ENCODE data around the gene ARVCF. TPM values are rescaled to one million over a fixed set of nuclear protein-coding genes. Genes with fewer than 3 reads are reported as not detected.

Gene ARVCF
- polyA plus RNA-seq, 1 of the 3 experiments (the other 2 are of a cell fraction) = 27.4 TPM

GRCh38 chr22:20014526-20015186 is 2.0 kb downstream of the ARVCF start:
- H3K4me2 ChIP-seq = no peak overlapping the region
- H3K9ac ChIP-seq = no peak overlapping the region
- peaks cover 5% of the 10 kb centered on the region for H3F3A ChIP-seq (replicated peaks; ENCODE audit: insufficient read depth)
- POLR2A ChIA-PET = interaction anchor here (0.6 to 4.8 kb wide), 4 partner anchors 28 to 290 kb away, joined by 3 to 63 read pairs (median 9); no protein-coding TSS in a partner anchor
- no peaks in the 10 kb centered on the region for H3K9me2 ChIP-seq
- H2AFZ ChIP-seq (ENCODE audit: low read depth) = no peak overlapping the region
- no peak for DNase-seq
- CTCF ChIA-PET = interaction anchor here (1.0 to 8.9 kb wide), 13 partner anchors 11 to 284 kb away, joined by 3 to 501 read pairs (median 10); no protein-coding TSS in a partner anchor
- no peaks in the 10 kb centered on the region for H3K9me3 ChIP-seq
- peaks cover 0 to 60% of the 10 kb centered on the region in 2 experiments; a peak in 1 of 4 replicates for H3K4me1 ChIP-seq (ENCODE audit: control insufficient read depth in 1 of 2, insufficient read depth in 2 of 2, low read depth in 1 of 2, low read length in 1 of 2)
- H3K4me3 ChIP-seq (ENCODE audit: low read depth in 2 of 2, low read length in 1 of 2) = no peak overlapping the region
- H3K27ac ChIP-seq (ENCODE audit: low read depth in 2 of 2, low read length in 1 of 2) = no peak overlapping the region
- no peaks in the 10 kb centered on the region for H3K36me3 ChIP-seq (replicated peaks in 1 of 2; ENCODE audit: control insufficient read depth in 1 of 2, insufficient read depth in 2 of 2, low read length in 1 of 2)
- no peaks in the 10 kb centered on the region for H3K27me3 ChIP-seq (ENCODE audit: insufficient read depth)
- no peaks in the 10 kb centered on the region for H4K20me1 ChIP-seq (ENCODE audit: insufficient read depth)
- WGBS (ENCODE audit: low lambda C conversion rate) = 100% methylated on average over 1 of the region's 5 CpGs
- no peak for TF ChIP-seq YY1 (IDR thresholded peaks at IDR 0.05; ENCODE audit: low read depth)
- no peak for TF ChIP-seq TCF12 (IDR thresholded peaks at IDR 0.05)
- no peak for TF ChIP-seq SIN3A (IDR thresholded peaks at IDR 0.05; ENCODE audit: borderline replicate concordance, low read depth, low read length)
- no peak for TF ChIP-seq CTCF (IDR thresholded peaks at IDR 0.05)
- TF ChIP-seq RCOR1 (IDR thresholded peaks at IDR 0.05; ENCODE audit: low read length) = no peak
- TF ChIP-seq GABPA (IDR thresholded peaks at IDR 0.05; ENCODE audit: low read depth) = no peak
- TF ChIP-seq MEF2A (IDR thresholded peaks at IDR 0.05; ENCODE audit: borderline replicate concordance, low read depth) = no peak
- TF ChIP-seq JUND (IDR thresholded peaks at IDR 0.05) = no peak
- TF ChIP-seq SMC3 (IDR thresholded peaks at IDR 0.05; ENCODE audit: low read depth, low read length) = no peak
- TF ChIP-seq MAX (IDR thresholded peaks at IDR 0.05; ENCODE audit: low read depth) = no peak
- TF ChIP-seq FOXM1 (IDR thresholded peaks at IDR 0.05; ENCODE audit: low read depth) = no peak
- TF ChIP-seq POLR2AphosphoS5 (IDR thresholded peaks at IDR 0.05; ENCODE audit: low read depth, low read length) = no peak
- TF ChIP-seq TEAD4 (IDR thresholded peaks at IDR 0.05; ENCODE audit: borderline replicate concordance, insufficient read depth) = no peak
- no peak for TF ChIP-seq IRF3 (IDR thresholded peaks at IDR 0.05; ENCODE audit: low read depth, low read length)
- TF ChIP-seq EP300 (IDR thresholded peaks at IDR 0.05; ENCODE audit: borderline replicate concordance in 1 of 2, low read depth in 1 of 2, low read length in 1 of 2) = no peak
- no peak for TF ChIP-seq FOSL2 (IDR thresholded peaks at IDR 0.05; ENCODE audit: borderline replicate concordance, low read depth)
- H3K79me2 ChIP-seq (ENCODE audit: insufficient read depth) = no peaks in the 10 kb centered on the region

All from SK-N-SH (cell line).